Smooth muscle cell (in vitro differentiated cells): ENCODE measurements around the gene EMC7. TPM values are rescaled to one million over a fixed set of nuclear protein-coding genes. Genes with fewer than 3 reads are reported as not detected.

Experiments used
- DNase-seq: peaks from one replicate; lab custom pipeline; 2025; ENCODE audit not compliant: unreplicated experiment; lab: John Stamatoyannopoulos, UW
- H2AFZ ChIP-seq: fragments of 200-600 bp; sonication (generic); 2 replicates; pipeline ENCODE4 v1.6.0; 2016; ENCODE audit warnings: antibody characterized with exemption, low read depth, mild to moderate bottlenecking
- H3F3A ChIP-seq: fragments of 200-600 bp; sonication (generic); 2 replicates; pipeline ENCODE4 v1.6.0; 2017; ENCODE audit warnings: antibody characterized with exemption, low read depth
- H3K27ac ChIP-seq: fragments of 200-600 bp; sonication (generic); 2 replicates; pipeline ENCODE4 v1.5.1; 2016; ENCODE audit warnings: low read depth, mild to moderate bottlenecking
- H3K27me3 ChIP-seq: fragments of 200-600 bp; sonication (generic); 2 replicates; pipeline ENCODE4 v1.6.1; 2016; ENCODE audit warnings: low read depth, mild to moderate bottlenecking
- H3K36me3 ChIP-seq: fragments of 200-600 bp; sonication (generic); 2 replicates; pipeline ENCODE4 v1.5.1; 2016; ENCODE audit warnings: low read depth
- H3K4me1 ChIP-seq: fragments of 200-600 bp; sonication (generic); 2 replicates; pipeline ENCODE4 v1.5.1; 2016; ENCODE audit warnings: low read depth
- H3K4me2 ChIP-seq: fragments of 200-600 bp; sonication (generic); 2 replicates; pipeline ENCODE4 v1.6.0; 2016; ENCODE audit warnings: mild to moderate bottlenecking
- H3K4me3 ChIP-seq: fragments of 200-600 bp; sonication (generic); 2 replicates; pipeline ENCODE4 v1.5.1; 2016; ENCODE audit warnings: mild to moderate bottlenecking
- H3K79me2 ChIP-seq: fragments of 200-600 bp; sonication (generic); 2 replicates; pipeline ENCODE4 v1.6.0; 2016; ENCODE audit warnings: low read depth, mild to moderate bottlenecking
- H3K9ac ChIP-seq: fragments of 200-600 bp; sonication (generic); 2 replicates; pipeline ENCODE4 v1.6.0; 2016; ENCODE audit warnings: low read depth
- H3K9me3 ChIP-seq: fragments of 200-600 bp; sonication (generic); replicated peaks from 2 replicates; pipeline ENCODE4 v1.5.1; 2016; ENCODE audit warnings: low read depth
- H4K20me1 ChIP-seq: fragments of 200-600 bp; sonication (generic); 2 replicates; pipeline ENCODE4 v1.6.0; 2016; ENCODE audit warnings: low read depth
- CTCF ChIP-seq: fragments of 200-600 bp; sonication (generic); IDR thresholded peaks from 2 replicates; pipeline ENCODE4 v1.5.1; 2017; ENCODE audit warnings: borderline replicate concordance, mild to moderate bottlenecking, antibody characterized with exemption; ENCODE audit not compliant: insufficient read depth, poor library complexity, severe bottlenecking
- WGBS: methylation state at CpG from one replicate; pipeline ENCODE4 v1.1.7; 2016; ENCODE audit warnings: low lambda C conversion rate; 5-methylcytosine and 5-hydroxymethylcytosine counted together
- polyA plus RNA-seq: library from polyadenylated mRNA; unstranded; fragments of >200 nt; fragmentation: Nextera tagmentation; extraction: Ambion mirVana; gene quantifications from 2 replicates; pipeline ENCODE4 v1.2.1, GENCODE V29; 2016
- total RNA-seq: library from RNA; depleted of rRNA; stranded (reverse); fragments of >200 nt; gene quantifications from 2 replicates; pipeline ENCODE4 v1.2.3, GENCODE V29; 2014

Gene EMC7
- total and polyA plus RNA-seq, 2 experiments from 2014 or later, result 84.2 to 218 TPM

DNA sequence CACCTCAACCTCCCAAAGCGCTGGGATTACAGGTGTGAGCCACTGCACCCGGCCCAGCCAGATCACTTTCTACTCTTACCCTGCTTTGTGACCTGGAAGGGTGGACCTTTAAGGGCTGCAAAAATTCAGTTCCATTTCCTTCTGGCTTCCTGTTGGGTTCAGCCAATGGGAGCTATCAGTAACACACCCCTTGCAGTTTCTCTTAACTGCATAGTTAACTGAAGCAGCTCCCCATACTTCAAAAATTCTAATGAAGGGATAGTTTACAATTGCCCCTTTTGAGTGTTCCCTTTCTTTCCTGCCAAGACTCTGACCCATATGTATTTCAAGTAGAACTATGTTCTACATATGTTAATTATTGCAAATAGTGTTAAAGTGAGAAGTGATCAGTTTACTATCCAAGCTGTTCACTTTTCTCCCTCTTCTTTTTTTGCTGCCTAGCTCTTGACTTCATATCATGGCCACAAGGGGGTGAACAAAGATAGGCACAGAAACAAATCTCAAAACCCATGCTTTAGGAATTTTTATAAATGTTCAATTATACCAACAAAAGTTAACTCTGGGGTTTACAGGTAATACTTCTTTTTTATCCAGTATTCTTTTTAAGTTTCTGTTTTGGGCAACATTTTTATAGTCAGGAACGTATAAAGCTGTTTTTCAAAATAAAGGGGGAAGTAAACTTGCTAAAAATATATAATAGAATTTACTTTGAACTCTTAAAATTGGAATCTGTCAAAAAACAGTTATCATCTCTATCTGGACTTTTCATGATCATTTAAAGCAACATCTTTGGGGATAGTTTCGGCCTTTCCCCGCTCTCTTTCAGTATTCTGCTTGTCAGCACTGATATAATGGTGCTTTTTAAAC, 8.4 kb upstream of the EMC7 start:
- DNase-seq, result no peak
- 69% methylated on average over 5 of the region's 5 CpGs for WGBS
- TF ChIP-seq CTCF, result peak; percentile 75

DNA sequence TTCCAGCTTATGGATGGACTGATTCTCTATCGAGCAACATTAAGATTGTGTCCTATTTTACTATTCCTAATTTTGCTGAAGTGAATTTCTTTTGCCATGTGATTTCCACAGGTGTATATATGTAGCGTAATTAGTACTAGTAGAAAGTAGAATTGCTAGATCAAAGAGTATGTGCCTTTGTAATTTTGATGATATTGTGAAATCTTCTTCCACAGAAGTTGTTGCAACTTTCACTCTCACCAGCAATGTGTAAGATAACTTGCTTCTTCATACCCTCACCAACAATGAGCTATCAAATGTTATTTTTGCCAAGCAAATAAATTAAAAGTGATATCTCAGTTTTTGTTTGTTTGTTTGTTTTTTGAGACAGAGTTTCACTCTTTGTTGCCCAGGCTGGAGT, 5.7 kb upstream of the EMC7 start:
- H3K9me3 ChIP-seq, result no peaks in the 10 kb centered on the region
- TF ChIP-seq CTCF, result no peak
- no peak overlapping the region for H3K9ac ChIP-seq
- H3F3A ChIP-seq, result no peaks in the 10 kb centered on the region
- no peak overlapping the region for H2AFZ ChIP-seq
- H3K4me1 ChIP-seq, result peaks cover 3% of the 10 kb centered on the region
- H3K4me2 ChIP-seq, result no peak overlapping the region
- H3K27ac ChIP-seq, result no peak overlapping the region
- no peaks in the 10 kb centered on the region for H3K27me3 ChIP-seq
- no peak overlapping the region for H3K4me3 ChIP-seq
- 90% methylated on average over 2 of the region's 2 CpGs for WGBS
- no peak for DNase-seq
- H3K79me2 ChIP-seq, result no peaks in the 10 kb centered on the region
- no peaks in the 10 kb centered on the region for H4K20me1 ChIP-seq
- H3K36me3 ChIP-seq, result no peaks in the 10 kb centered on the region

More for the DNA sequence above, 8.4 kb upstream of the EMC7 start:
- Histone ChIP-seq H3K79me2 (no peaks in the 10 kb centered on the region), H2AFZ (no peak overlapping the region), H3K4me2 (no peak overlapping the region), H3K4me3 (no peak overlapping the region), H3K27me3 (no peaks in the 10 kb centered on the region), H3K27ac (no peak overlapping the region), H3K9me3 (no peaks in the 10 kb centered on the region), H3K4me1 (no peaks in the 10 kb centered on the region), H3K9ac (no peak overlapping the region), H4K20me1 (no peaks in the 10 kb centered on the region), H3K36me3 (no peaks in the 10 kb centered on the region), H3F3A (no peaks in the 10 kb centered on the region)

- H3K9ac ChIP-seq, result no peak overlapping the region
- H3K4me1 ChIP-seq, result peaks cover 3% of the 10 kb centered on the region
- peaks cover 1% of the 10 kb centered on the region for H3K79me2 ChIP-seq
- H2AFZ ChIP-seq, result no peak overlapping the region
- no peaks in the 10 kb centered on the region for H3K9me3 ChIP-seq
- H3K4me3 ChIP-seq, result no peak overlapping the region
- H3K27me3 ChIP-seq, result no peaks in the 10 kb centered on the region
- no peak overlapping the region for H3K4me2 ChIP-seq
- WGBS, result 100% methylated on average over 1 of the region's 1 CpG
- TF ChIP-seq CTCF, result no peak
- H3K36me3 ChIP-seq, result no peaks in the 10 kb centered on the region
- DNase-seq, result no peak
- no peaks in the 10 kb centered on the region for H4K20me1 ChIP-seq
- H3K27ac ChIP-seq, result no peak overlapping the region
- no peaks in the 10 kb centered on the region for H3F3A ChIP-seq
These were observed 4.8 kb upstream of the EMC7 start for GRCh38 chr15:34106423-34106822.
